ENCODE results near the gene TIE1.

The TIE1 gene

GRCh38 chr1:43270421-43271095 is 30.2 kb upstream of the TIE1 start:
- TF ChIP-seq SIN3A (IDR thresholded peaks at IDR 0.05; ENCODE audit: borderline replicate concordance, insufficient read depth, low read length) (no peak), TAF1 (IDR thresholded peaks at IDR 0.05; ENCODE audit: borderline replicate concordance, insufficient read depth, low read length) (no peak), POLR2AphosphoS5 (IDR thresholded peaks at IDR 0.05; ENCODE audit: low read depth, low read length) (no peak), FOXP2 (optimal IDR thresholded peaks at IDR 0.05; ENCODE audit: borderline replicate concordance, extremely low read depth, extremely low read length, insufficient read depth) (no peak)
- TF ChIP-seq, protein P1, sequence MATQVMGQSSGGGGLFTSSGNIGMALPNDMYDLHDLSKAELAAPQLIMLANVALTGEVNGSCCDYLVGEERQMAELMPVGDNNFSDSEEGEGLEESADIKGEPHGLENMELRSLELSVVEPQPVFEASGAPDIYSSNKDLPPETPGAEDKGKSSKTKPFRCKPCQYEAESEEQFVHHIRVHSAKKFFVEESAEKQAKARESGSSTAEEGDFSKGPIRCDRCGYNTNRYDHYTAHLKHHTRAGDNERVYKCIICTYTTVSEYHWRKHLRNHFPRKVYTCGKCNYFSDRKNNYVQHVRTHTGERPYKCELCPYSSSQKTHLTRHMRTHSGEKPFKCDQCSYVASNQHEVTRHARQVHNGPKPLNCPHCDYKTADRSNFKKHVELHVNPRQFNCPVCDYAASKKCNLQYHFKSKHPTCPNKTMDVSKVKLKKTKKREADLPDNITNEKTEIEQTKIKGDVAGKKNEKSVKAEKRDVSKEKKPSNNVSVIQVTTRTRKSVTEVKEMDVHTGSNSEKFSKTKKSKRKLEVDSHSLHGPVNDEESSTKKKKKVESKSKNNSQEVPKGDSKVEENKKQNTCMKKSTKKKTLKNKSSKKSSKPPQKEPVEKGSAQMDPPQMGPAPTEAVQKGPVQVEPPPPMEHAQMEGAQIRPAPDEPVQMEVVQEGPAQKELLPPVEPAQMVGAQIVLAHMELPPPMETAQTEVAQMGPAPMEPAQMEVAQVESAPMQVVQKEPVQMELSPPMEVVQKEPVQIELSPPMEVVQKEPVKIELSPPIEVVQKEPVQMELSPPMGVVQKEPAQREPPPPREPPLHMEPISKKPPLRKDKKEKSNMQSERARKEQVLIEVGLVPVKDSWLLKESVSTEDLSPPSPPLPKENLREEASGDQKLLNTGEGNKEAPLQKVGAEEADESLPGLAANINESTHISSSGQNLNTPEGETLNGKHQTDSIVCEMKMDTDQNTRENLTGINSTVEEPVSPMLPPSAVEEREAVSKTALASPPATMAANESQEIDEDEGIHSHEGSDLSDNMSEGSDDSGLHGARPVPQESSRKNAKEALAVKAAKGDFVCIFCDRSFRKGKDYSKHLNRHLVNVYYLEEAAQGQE (IDR thresholded peaks at IDR 0.05; ENCODE audit: insufficient read depth in 1 of 2, low read depth in 2 of 2, low read length in 2 of 2), result no peak

GRCh38 chr1:43271186-43272118 is 29.3 kb upstream of the TIE1 start:
- TF ChIP-seq TAF1 (IDR thresholded peaks at IDR 0.05; ENCODE audit: borderline replicate concordance, insufficient read depth, low read length) (no peak), POLR2AphosphoS5 (IDR thresholded peaks at IDR 0.05; ENCODE audit: low read depth, low read length) (no peak), FOXP2 (optimal IDR thresholded peaks at IDR 0.05; ENCODE audit: borderline replicate concordance, extremely low read depth, extremely low read length, insufficient read depth) (no peak), SIN3A (IDR thresholded peaks at IDR 0.05; ENCODE audit: borderline replicate concordance, insufficient read depth, low read length) (no peak)
- TF ChIP-seq, protein P1 (IDR thresholded peaks at IDR 0.05; ENCODE audit: insufficient read depth in 1 of 2, low read depth in 2 of 2, low read length in 2 of 2), result no peak

- TF ChIP-seq FOXP2 (optimal IDR thresholded peaks at IDR 0.05; ENCODE audit: borderline replicate concordance, extremely low read depth, extremely low read length, insufficient read depth) (no peak), TAF1 (IDR thresholded peaks at IDR 0.05; ENCODE audit: borderline replicate concordance, insufficient read depth, low read length) (no peak), POLR2AphosphoS5 (IDR thresholded peaks at IDR 0.05; ENCODE audit: low read depth, low read length) (no peak), SIN3A (IDR thresholded peaks at IDR 0.05; ENCODE audit: borderline replicate concordance, insufficient read depth, low read length) (no peak)
- TF ChIP-seq, protein P1 (IDR thresholded peaks at IDR 0.05; ENCODE audit: insufficient read depth in 1 of 2, low read depth in 2 of 2, low read length in 2 of 2), result no peak
Measured at GRCh38 chr1:43272161-43272560, 28.6 kb upstream of the TIE1 start.

- no peak for TF ChIP-seq POLR2AphosphoS5 (IDR thresholded peaks at IDR 0.05; ENCODE audit: low read depth, low read length)
- TF ChIP-seq TAF1 (IDR thresholded peaks at IDR 0.05; ENCODE audit: borderline replicate concordance, insufficient read depth, low read length), result no peak
- no peak for TF ChIP-seq SIN3A (IDR thresholded peaks at IDR 0.05; ENCODE audit: borderline replicate concordance, insufficient read depth, low read length)
- TF ChIP-seq, protein P1 (IDR thresholded peaks at IDR 0.05; ENCODE audit: insufficient read depth in 1 of 2, low read depth in 2 of 2, low read length in 2 of 2), result no peak
Measured at GRCh38 chr1:43272576-43273571, 27.9 kb upstream of the TIE1 start.

All from PFSK-1 (cell line).